HUES6 (cell line): ENCODE measurements around the gene AGA.

Experiments used
- H3K27ac ChIP-seq: 2 replicates; pipeline ENCODE4 v1.7.0; 2013; ENCODE audit warnings: low read depth, mild to moderate bottlenecking, low read length, inconsistent platforms
- H3K27me3 ChIP-seq: 2 replicates; pipeline ENCODE4 v1.6.1; 2013; ENCODE audit warnings: low read length; ENCODE audit not compliant: control insufficient read depth, insufficient read depth
- H3K36me3 ChIP-seq: 2 replicates; pipeline ENCODE4 v1.6.1; 2013; ENCODE audit warnings: low read length; ENCODE audit not compliant: control insufficient read depth, insufficient read depth
- H3K4me1 ChIP-seq: 2 replicates; pipeline ENCODE4 v1.6.1; 2013; ENCODE audit warnings: low read length; ENCODE audit not compliant: control insufficient read depth, insufficient read depth
- H3K4me3 ChIP-seq: 2 replicates; pipeline ENCODE4 v1.5.1; 2013; ENCODE audit warnings: low read depth, low read length
- H3K9ac ChIP-seq: one replicate; pipeline ENCODE4 v1.6.1; 2013; ENCODE audit warnings: mild to moderate bottlenecking, low read length
- H3K9me3 ChIP-seq: 2 replicates; pipeline ENCODE4 v1.6.1; 2013; ENCODE audit warnings: low read depth, low read length; ENCODE audit not compliant: control insufficient read depth, insufficient read depth

The AGA gene

GRCh38 chr4:177441803-177442622 is at the start of gene AGA:
Gene AGA, minus strand, starts transcription at chr4:177442437. Its CDS starts 62 bp downstream, at chr4:177442375.
- H3K27ac ChIP-seq, result peak within 1 kb of the TSS; percentile 88
- H3K9ac ChIP-seq, result peak within 1 kb of the TSS; percentile 98
- peaks cover 13% of the 10 kb centered on the region for H3K4me1 ChIP-seq
- no peaks in the 10 kb centered on the region for H3K36me3 ChIP-seq
- no peaks in the 10 kb centered on the region for H3K9me3 ChIP-seq
- no peaks in the 10 kb centered on the region for H3K27me3 ChIP-seq
- peak within 1 kb of the TSS; percentile 84 for H3K4me3 ChIP-seq

- no peaks in the 10 kb centered on the region for H3K27me3 ChIP-seq
- no peaks in the 10 kb centered on the region for H3K9me3 ChIP-seq
- no peak overlapping the region for H3K4me3 ChIP-seq
- H3K36me3 ChIP-seq, result no peaks in the 10 kb centered on the region; the same call in none of the 2 replicates
- no peak overlapping the region for H3K27ac ChIP-seq
- no peaks in the 10 kb centered on the region for H3K4me1 ChIP-seq
- H3K9ac ChIP-seq, result no peak overlapping the region
These were observed 49.8 kb upstream of the AGA start for GRCh38 chr4:177492022-177492421.

GRCh38 chr4:177490769-177491168 is 48.5 kb upstream of the AGA start:
- no peak overlapping the region for H3K27ac ChIP-seq
- no peaks in the 10 kb centered on the region for H3K4me1 ChIP-seq
- H3K9ac ChIP-seq, result no peak overlapping the region
- H3K9me3 ChIP-seq, result no peaks in the 10 kb centered on the region
- H3K4me3 ChIP-seq, result no peak overlapping the region
- H3K27me3 ChIP-seq, result no peaks in the 10 kb centered on the region
- H3K36me3 ChIP-seq, result no peaks in the 10 kb centered on the region; the same call in 1 of the 2 replicates

GRCh38 chr4:177489471-177490246 is 47.4 kb upstream of the AGA start:
- Histone ChIP-seq H3K27me3 (no peaks in the 10 kb centered on the region), H3K36me3 (no peaks in the 10 kb centered on the region), H3K9ac (no peak overlapping the region), H3K27ac (no peak overlapping the region), H3K4me3 (no peak overlapping the region), H3K4me1 (peaks cover 10% of the 10 kb centered on the region), H3K9me3 (no peaks in the 10 kb centered on the region)

GRCh38 chr4:177487977-177488376 is 45.7 kb upstream of the AGA start:
- no peaks in the 10 kb centered on the region for H3K9me3 ChIP-seq
- no peaks in the 10 kb centered on the region for H3K27me3 ChIP-seq
- peaks cover 27% of the 10 kb centered on the region for H3K4me1 ChIP-seq

GRCh38 chr4:177485528-177485927 is 43.3 kb upstream of the AGA start:
- H3K9ac ChIP-seq, result no peak overlapping the region
- H3K36me3 ChIP-seq, result no peaks in the 10 kb centered on the region
- H3K4me1 ChIP-seq, result peaks cover 28% of the 10 kb centered on the region
- H3K27ac ChIP-seq, result no peak overlapping the region
- H3K9me3 ChIP-seq, result no peaks in the 10 kb centered on the region
- no peaks in the 10 kb centered on the region for H3K27me3 ChIP-seq
- H3K4me3 ChIP-seq, result no peak overlapping the region

More at GRCh38 chr4:177487977-177488376, 45.7 kb upstream of the AGA start:
- Histone ChIP-seq H3K27ac (no peak overlapping the region), H3K36me3 (no peaks in the 10 kb centered on the region), H3K4me3 (no peak overlapping the region), H3K9ac (no peak overlapping the region)

GRCh38 chr4:177484613-177485021 is 42.4 kb upstream of the AGA start:
- H3K4me3 ChIP-seq, result peak overlapping the region; percentile 24
- H3K9ac ChIP-seq, result no peak overlapping the region
- H3K9me3 ChIP-seq, result no peaks in the 10 kb centered on the region
- peak overlapping the region; percentile 54 for H3K27ac ChIP-seq
- H3K4me1 ChIP-seq, result peaks cover 28% of the 10 kb centered on the region
- no peaks in the 10 kb centered on the region for H3K27me3 ChIP-seq
- H3K36me3 ChIP-seq, result no peaks in the 10 kb centered on the region

- peak overlapping the region; percentile 24 for H3K4me3 ChIP-seq
These were observed 41.5 kb upstream of the AGA start for GRCh38 chr4:177483760-177484159.

GRCh38 chr4:177483271-177483670 is 41.0 kb upstream of the AGA start:
- Histone ChIP-seq H3K4me3 (no peak overlapping the region), H3K9ac (no peak overlapping the region), H3K4me1 (peaks cover 30% of the 10 kb centered on the region), H3K27me3 (no peaks in the 10 kb centered on the region), H3K36me3 (no peaks in the 10 kb centered on the region), H3K27ac (peak overlapping the region; percentile 54), H3K9me3 (no peaks in the 10 kb centered on the region)

More at GRCh38 chr4:177483760-177484159, 41.5 kb upstream of the AGA start:
- peaks cover 30% of the 10 kb centered on the region for H3K4me1 ChIP-seq
- no peaks in the 10 kb centered on the region for H3K9me3 ChIP-seq
- H3K27ac ChIP-seq, result peak overlapping the region; percentile 54
- H3K9ac ChIP-seq, result no peak overlapping the region
- H3K27me3 ChIP-seq, result no peaks in the 10 kb centered on the region
- H3K36me3 ChIP-seq, result no peaks in the 10 kb centered on the region

GRCh38 chr4:177482367-177482766 is 40.1 kb upstream of the AGA start:
- H3K9ac ChIP-seq, result no peak overlapping the region
- no peaks in the 10 kb centered on the region for H3K9me3 ChIP-seq
- H3K27ac ChIP-seq, result no peak overlapping the region
- H3K36me3 ChIP-seq, result no peaks in the 10 kb centered on the region
- no peaks in the 10 kb centered on the region for H3K27me3 ChIP-seq
- peaks cover 30% of the 10 kb centered on the region for H3K4me1 ChIP-seq
- no peak overlapping the region for H3K4me3 ChIP-seq

- Histone ChIP-seq H3K4me3 (no peak overlapping the region), H3K4me1 (peaks cover 30% of the 10 kb centered on the region), H3K9ac (no peak overlapping the region), H3K27ac (no peak overlapping the region), H3K27me3 (no peaks in the 10 kb centered on the region), H3K36me3 (no peaks in the 10 kb centered on the region), H3K9me3 (no peaks in the 10 kb centered on the region)
These were observed 38.6 kb upstream of the AGA start for GRCh38 chr4:177480795-177481194.
